HL-60/S4 treated with phorbol 12-myristate 13-acetate at 8.2 ng/mL for 4 days and 3 days (cell line): ENCODE results near the gene PALS1.
"Not testable (repeated sequence)": the region's sequence is repeated elsewhere in the genome, so short reads cannot be mapped to it uniquely, and the experiment has no call there.

Experiments
- in situ Hi-C: fragments of 300-500 bp; cut with MboI; formaldehyde crosslinking; loops from 2 replicates; pipeline ENCODE4 v1.15.0; 2022; ENCODE audit warnings: low sequenced_read_pairs

PALS1 gene

GRCh38 chr14:67253076-67253635 is 11.9 kb downstream of the PALS1 start:
- in situ Hi-C loops, result no loop called here

DNA sequence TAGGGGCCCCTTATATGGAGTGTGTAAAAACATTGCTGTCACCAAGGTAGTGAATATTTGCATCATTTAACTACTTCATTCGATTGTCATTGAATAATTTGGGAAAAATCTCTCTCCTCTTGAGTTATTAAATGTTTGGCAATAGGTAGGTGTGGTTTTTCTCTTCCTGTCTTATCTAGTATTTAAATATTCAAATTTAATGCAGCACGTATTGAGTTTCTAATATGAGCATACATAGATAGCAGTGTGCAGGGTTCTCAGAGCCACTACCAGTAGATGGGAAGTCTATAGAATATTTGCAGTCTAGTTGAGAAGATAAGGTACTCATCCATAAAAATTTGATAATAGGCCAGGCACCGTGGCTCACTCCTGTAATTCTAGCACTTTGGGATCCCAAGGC is 16.7 kb downstream of the PALS1 start:
- in situ Hi-C loops, result no loop called here

GRCh38 chr14:67260965-67261364 is 19.7 kb downstream of the PALS1 start:
- in situ Hi-C loops, result no loop called here

DNA sequence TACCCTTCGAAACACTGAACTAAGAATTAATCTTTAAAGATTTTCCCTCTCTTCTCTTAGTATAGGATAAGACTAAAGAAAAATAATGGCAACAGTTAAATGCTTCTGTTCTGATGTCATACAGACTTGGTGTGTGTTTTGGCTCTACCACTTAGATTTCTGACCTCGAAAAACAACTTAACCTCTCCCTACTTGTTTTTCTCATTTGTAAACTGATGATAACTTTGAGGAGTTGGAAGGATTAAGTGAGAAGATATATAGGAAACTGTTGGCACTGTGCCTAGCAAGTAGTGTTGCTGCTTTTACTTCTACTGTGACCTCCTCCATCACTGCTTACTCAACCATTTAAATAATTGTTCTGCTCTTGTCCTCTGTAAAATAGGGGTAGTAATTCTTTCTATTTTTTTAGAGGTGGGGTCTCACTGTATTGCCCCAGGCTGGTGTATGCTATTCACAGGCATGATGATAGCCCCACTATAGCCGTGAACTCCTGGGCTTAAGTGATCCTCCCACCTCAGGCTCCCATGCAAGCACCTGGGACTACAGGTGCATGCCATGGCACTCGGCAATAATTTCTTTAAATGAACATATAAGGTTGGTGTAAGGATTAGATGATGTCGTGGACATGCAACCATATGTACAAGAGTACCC is 22.4 kb downstream of the PALS1 start:
- in situ Hi-C loops, result no loop called here

DNA sequence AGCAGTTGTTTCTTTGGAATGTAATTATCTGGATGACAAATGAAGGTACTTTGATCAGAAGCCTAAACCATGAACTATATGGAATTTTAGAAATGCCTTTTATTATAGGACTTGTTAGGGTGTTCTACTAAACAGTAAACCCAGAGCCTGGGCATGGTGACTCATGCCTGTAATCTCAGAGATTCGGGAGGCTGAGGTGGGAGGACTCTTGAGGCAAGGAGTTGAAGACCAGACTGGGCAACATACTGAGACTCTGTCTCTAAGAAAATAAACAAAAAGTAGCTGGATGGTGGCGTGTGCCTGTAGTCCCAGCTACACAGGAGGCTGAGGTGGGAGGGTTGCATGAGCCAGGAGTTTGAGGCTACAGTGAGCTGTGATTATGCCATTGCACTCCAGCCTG is 23.9 kb downstream of the PALS1 start:
- in situ Hi-C loops, result no loop called here

- in situ Hi-C loops, result no loop called here
These were observed 26.5 kb downstream of the PALS1 start for GRCh38 chr14:67267576-67268328.

- in situ Hi-C loops, result no loop called here
These were observed 27.4 kb downstream of the PALS1 start for GRCh38 chr14:67268426-67269150.

DNA sequence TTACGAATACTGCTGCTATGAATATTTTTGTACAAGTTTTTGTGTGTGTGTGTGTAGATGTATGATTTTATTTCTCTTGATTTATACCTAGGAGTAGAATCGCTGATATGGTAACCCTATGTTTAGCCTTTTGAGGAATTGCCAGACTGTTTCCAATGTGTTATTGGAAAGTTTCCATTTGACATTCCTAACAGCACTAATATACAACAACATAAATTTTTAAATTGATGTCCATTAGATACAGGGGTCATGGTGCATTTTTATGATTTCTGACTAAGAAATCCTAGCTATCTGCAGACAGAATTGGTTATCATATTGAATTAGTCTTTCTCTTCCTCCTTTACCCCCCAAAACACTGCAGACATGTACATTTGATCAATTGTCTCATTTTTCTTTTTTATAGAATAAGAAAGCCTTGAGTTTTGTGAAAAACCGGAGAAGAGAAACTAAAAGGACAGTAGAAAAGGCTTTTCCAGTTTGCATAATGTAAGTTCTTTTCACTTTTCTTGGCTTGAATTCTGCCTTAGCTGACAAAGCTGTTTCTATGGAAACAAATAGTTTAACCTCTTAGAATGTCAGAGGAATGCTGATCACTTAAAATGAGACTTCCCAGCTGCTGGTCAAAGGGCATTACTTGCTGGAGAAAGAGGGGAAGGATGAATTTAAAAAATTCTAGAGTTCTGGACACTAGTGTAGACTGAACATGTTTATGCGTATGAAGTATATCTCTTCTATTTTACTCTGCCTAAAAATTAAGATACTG is 28.2 kb downstream of the PALS1 start:
- in situ Hi-C loops, result no loop called here

DNA sequence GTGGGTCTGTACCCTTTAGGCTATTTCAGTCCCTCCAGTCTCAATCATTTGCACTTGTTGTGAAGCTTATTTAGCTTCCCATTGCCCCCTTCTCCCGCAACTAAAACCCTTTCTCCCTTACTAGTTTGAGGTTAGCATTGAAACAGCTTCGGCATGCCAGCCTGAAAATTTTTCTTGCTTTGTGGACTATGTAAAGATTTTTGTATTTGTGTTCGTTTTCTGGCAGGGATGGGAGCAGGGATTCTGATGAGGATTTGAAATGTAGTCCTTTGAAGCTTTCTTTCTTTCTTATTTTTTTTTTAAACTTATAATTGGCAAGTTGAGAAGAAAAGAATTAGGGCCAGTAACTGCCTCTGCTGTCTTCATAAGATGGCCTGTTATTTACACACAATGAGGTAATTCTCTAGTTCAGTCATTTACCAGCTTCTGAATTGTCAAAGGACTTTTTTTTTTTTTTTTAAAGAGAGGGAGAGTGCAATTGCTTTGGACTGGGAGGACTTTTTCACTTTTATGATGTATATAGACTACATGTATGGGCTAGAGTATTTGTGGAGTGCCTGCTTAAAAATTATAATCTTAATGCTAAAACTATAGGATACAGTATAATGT is 29.0 kb downstream of the PALS1 start:
- in situ Hi-C loops, result no loop called here

DNA sequence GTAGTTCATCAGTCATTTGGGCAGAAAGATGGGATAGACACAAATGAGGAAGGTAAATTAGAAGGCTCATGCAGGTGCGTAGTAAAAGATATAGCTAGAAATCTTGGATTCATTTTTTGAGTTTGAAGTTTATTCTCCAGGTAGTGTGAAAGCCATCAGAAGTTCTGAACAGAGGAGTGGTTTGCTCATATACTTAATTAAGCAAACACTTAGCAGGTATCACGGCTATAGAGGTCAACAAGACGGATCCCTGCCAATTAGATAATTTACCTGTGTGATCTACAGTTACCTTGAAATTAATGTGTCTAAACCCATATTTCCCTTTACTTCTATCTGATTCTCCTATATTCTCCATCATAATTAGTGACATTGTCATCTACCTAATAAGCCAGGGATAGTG is 29.7 kb downstream of the PALS1 start:
- in situ Hi-C loops, result no loop called here

DNA sequence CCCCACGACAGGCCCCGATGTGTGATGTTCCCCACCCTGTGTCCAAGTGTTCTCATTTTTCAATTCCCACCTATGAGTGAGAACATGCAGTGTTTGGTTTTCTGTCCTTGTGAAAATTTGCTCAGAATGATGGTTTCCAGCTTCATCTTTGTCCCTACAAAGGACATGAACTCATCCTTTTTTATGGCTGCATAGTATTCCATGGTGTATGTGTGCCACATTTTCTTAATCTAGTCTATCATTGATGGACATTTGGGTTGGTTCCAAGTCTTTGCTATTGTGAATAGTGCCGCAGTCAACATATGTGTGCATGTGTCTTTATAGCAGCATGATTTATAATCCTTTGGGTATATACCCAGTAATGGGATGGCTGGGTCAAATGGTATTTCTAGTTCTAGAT is 32.0 kb downstream of the PALS1 start:
- in situ Hi-C loops, result not testable (repeated sequence)

- in situ Hi-C loops, result no loop called here
These were observed 34.9 kb downstream of the PALS1 start for GRCh38 chr14:67276131-67276530.

DNA sequence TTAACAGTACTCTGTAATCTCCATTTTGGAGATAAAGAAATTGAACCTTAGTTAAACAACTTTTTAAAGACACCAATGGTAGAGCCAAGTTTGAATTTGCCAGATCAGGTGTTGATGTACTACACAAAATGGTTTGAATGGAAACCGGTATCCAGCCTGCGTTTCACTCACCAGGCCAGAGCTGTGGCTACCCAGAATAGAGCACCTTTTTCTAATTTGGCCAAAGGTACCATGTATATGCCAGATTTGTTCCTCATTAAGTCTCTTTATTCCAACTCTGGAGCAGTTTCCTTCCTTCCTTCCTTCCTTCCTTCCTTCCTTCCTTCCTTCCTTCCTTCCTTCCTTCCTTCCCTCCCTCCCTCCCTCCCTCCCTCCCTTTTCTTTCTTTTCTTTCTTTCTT is 39.3 kb downstream of the PALS1 start:
- in situ Hi-C loops, result no loop called here

DNA sequence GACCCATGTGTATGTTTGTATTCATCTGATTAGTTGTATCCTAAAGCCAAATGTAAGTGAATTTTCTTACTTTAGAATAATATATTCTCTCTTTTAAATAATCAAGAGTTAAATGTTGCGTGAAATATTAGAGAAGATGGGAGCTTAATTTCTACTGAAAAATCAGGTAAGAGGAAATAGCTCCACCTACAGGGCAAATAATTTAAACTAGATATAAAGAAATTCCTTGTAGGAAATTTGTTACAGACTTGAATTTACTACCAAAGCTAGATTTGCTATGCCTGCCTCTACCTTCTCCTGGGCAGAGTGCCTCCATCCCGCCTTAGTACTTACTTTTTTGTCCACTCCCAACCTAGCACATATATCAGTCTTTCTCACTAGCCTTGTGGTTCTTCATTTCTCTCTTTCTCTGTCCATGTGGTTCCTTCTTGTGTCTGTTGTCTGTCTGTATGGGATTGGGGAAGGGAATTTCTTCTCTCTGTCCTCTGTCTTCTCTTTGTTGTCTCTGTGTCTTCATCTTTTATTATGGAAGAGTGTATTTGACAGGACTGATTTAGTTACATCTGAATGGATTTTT is 44.7 kb downstream of the PALS1 start:
- in situ Hi-C loops, result no loop called here
